Measurements from ENCODE around the gene TMEM126A.
"Not testable (repeated sequence)": the region's sequence is repeated elsewhere in the genome, so short reads cannot be mapped to it uniquely, and the experiment has no call there.

GRCh38 chr11:85654343-85654742 is 6.6 kb downstream of the TMEM126A start:
- TF ChIP-seq POLR2A (IDR thresholded peaks at IDR 0.05; ENCODE audit: low read length); GATA1 (IDR thresholded peaks at IDR 0.05; ENCODE audit: low read depth, low read length): not testable (repeated sequence)

Measured in erythroblast (primary cell).